Mononuclear cell (primary cell): Measurements from ENCODE around the gene SOX18. TPM values are rescaled to one million over a fixed set of nuclear protein-coding genes. Genes with fewer than 3 reads are reported as not detected.

ENCODE experiments used
- total RNA-seq: library from RNA; depleted of rRNA; stranded (reverse); fragments of >200 nt; gene quantifications from one replicate; pipeline ENCODE4 v1.2.3, GENCODE V29; 2012

SOX18 gene
- total RNA-seq, 1 donor: not detected

Other genes starting within 250 kb of the SOX18 start
- 2.1 TPM for gene ZBTB46, start 218.4 kb downstream of the SOX18 start, total RNA-seq
- not detected for gene ABHD16B, start 188.1 kb downstream of the SOX18 start, total RNA-seq
- 54.8 TPM for gene TPD52L2, start 184.4 kb downstream of the SOX18 start, total RNA-seq
- gene DNAJC5, start 154.5 kb downstream of the SOX18 start, total RNA-seq: 26.0 TPM
- 16.9 TPM for gene UCKL1, start 93.2 kb downstream of the SOX18 start, total RNA-seq
- gene ZNF512B, start 79.7 kb downstream of the SOX18 start, total RNA-seq: 5.5 TPM
- 2.3 TPM for gene SAMD10, start 70.0 kb downstream of the SOX18 start, total RNA-seq
- 36.6 TPM for gene PRPF6, start 68.5 kb downstream of the SOX18 start, total RNA-seq
- gene C20orf204, start 13.5 kb downstream of the SOX18 start, total RNA-seq: 2.9 TPM
- gene TCEA2, start 13.6 kb upstream of the SOX18 start, total RNA-seq: 6.0 TPM
- gene RGS19, start 29.9 kb upstream of the SOX18 start, total RNA-seq: 33.6 TPM
- 1.3 TPM for gene OPRL1, start 30.4 kb upstream of the SOX18 start, total RNA-seq
- gene LKAAEAR1, start 34.8 kb upstream of the SOX18 start, total RNA-seq: 0.42 TPM
- gene NPBWR2, start 57.9 kb upstream of the SOX18 start, total RNA-seq: not detected
- gene MYT1, start 114.8 kb upstream of the SOX18 start, total RNA-seq: not detected
- 57.8 TPM for gene PCMTD2, start 206.1 kb upstream of the SOX18 start, total RNA-seq